Neutrophil (primary cell): ENCODE measurements around the gene DNAAF1.

Experiments
- H3K27ac ChIP-seq: fragments of 200-600 bp; sonication (generic); 2 replicates; pipeline ENCODE4 v1.5.1; 2016; ENCODE audit warnings: mild to moderate bottlenecking, moderate library complexity
- H3K27me3 ChIP-seq: fragments of 200-600 bp; sonication (generic); 2 replicates; pipeline ENCODE4 v1.6.0; 2016; ENCODE audit warnings: mild to moderate bottlenecking
- H3K36me3 ChIP-seq: fragments of 200-600 bp; sonication (generic); 2 replicates; pipeline ENCODE4 v1.5.1; 2017
- H3K4me1 ChIP-seq, 2 experiments: fragments of 200-600 bp in 1 of 2; sonication (generic) in 1 of 2; 1 replicate in 1 of 2; 2 replicates in 1 of 2; pipeline versions ENCODE4 v1.5.1 to v1.6.1; 2013 to 2016; ENCODE audit warnings: low read depth in 1 of 2, low read length in 1 of 2, mild to moderate bottlenecking in 1 of 2, moderate library complexity in 1 of 2; ENCODE audit not compliant: control insufficient read depth in 1 of 2, insufficient read depth in 1 of 2
- H3K4me3 ChIP-seq, 2 experiments: fragments of 200-600 bp in 1 of 2; sonication (generic) in 1 of 2; 1 replicate in 1 of 2; 2 replicates in 1 of 2; pipeline ENCODE4 v1.5.1; 2013 to 2016; ENCODE audit warnings: low read depth in 1 of 2, low read length in 1 of 2, mild to moderate bottlenecking in 1 of 2, moderate library complexity in 1 of 2
- H3K9me3 ChIP-seq: fragments of 200-600 bp; sonication (generic); 2 replicates; pipeline ENCODE4 v1.5.1; 2016
- CTCF ChIP-seq: fragments of 200-600 bp; sonication (generic); IDR thresholded peaks from 2 replicates; pipeline ENCODE4 v1.5.1; 2016; ENCODE audit warnings: antibody characterized with exemption

DNAAF1 gene

DNA sequence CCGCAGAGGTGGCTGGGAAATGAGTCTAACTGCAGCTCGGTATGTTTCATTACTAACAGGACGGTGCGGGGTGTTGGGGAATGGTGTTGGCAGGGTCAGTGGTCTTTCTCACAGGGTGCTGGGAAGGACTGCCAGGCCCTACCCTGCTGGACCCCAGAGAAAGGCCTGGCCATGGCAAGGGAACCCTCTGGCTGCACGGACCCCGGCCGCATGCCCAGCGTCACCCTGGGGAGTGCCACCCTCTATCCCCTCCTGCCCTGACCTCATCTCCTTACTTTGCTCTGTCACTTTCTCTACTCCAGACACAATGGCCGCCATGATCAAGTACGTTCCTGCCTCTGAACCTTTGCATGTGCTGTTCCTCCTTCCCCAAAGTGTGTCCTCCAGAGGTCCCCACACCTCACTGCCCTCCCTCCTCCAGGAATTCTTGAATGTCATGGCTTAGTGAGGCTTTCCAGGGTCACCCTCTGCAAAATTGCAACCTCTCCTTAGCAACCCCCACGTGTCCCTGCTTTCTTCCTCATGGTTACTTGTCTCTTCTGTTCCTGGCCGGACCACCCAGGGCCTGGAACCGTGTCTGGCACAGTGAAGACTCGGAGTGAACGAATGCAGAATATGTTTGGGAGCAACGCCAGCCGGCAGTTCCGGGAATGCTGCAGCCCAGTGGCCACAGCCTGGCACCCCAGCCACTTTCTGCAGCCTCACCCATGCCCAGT lies 61.0 kb downstream of the DNAAF1 start:
- Histone ChIP-seq H3K4me1 (no peaks in the 10 kb centered on the region), H3K36me3 (no peaks in the 10 kb centered on the region), H3K27me3 (peaks cover 3% of the 10 kb centered on the region), H3K27ac (no peak overlapping the region), H3K4me3 (no peak overlapping the region), H3K9me3 (no peaks in the 10 kb centered on the region)
- no peak for TF ChIP-seq CTCF

DNA sequence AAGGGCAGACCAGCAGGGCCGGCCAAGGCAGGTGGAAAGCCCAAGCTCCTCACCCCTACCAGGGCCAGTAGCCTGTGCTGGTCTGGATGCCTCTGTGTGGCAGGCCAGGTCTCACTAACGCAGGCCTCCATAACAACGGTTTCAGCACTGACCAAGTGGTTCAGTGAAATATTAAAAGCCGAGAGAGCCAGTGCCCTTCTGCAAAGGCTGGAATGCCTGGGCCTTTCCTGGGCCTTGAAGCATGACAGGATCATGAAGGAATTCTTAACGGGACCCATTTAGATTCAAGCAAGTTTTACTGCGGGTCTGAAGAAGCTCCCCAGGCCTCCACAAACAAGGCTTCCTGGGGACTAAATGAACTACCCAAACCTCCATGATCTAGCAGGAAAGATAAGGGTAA lies 62.1 kb downstream of the DNAAF1 start:
- Histone ChIP-seq H3K9me3 (no peaks in the 10 kb centered on the region), H3K27me3 (peaks cover 3% of the 10 kb centered on the region), H3K4me3 (no peak overlapping the region), H3K27ac (no peak overlapping the region), H3K4me1 (no peaks in the 10 kb centered on the region), H3K36me3 (no peaks in the 10 kb centered on the region)
- no peak for TF ChIP-seq CTCF

DNA sequence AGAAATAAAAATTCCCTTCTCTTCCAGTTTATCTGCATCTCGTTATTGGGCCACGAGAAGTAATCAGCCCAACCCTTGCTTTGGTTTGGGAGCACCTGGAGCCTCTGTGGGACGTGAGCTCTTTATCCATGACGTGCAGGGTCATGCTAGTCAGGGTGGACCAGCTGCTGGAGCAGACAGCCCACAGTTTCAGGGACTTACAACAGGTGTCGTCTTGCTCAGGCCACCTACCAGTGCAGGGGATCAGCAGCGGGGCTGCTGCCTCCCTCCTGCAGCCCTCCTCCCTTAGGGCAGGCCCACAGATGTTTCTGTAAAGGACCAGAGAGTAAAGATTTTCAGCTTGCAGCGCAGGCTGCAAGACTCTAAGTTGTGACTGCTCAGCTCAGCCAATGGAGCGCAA lies 62.8 kb downstream of the DNAAF1 start:
- H3K4me1 ChIP-seq = no peaks in the 10 kb centered on the region
- H3K9me3 ChIP-seq = no peaks in the 10 kb centered on the region
- TF ChIP-seq CTCF = no peak
- H3K4me3 ChIP-seq = no peak overlapping the region
- peaks cover 3% of the 10 kb centered on the region for H3K27me3 ChIP-seq
- no peaks in the 10 kb centered on the region for H3K36me3 ChIP-seq
- H3K27ac ChIP-seq = no peak overlapping the region

- no peak for TF ChIP-seq CTCF
- no peaks in the 10 kb centered on the region for H3K36me3 ChIP-seq
- H3K27me3 ChIP-seq = peaks cover 3% of the 10 kb centered on the region
- H3K4me1 ChIP-seq = no peaks in the 10 kb centered on the region
- H3K27ac ChIP-seq = no peak overlapping the region
- H3K4me3 ChIP-seq = no peak overlapping the region
- no peaks in the 10 kb centered on the region for H3K9me3 ChIP-seq
Observed at GRCh38 chr16:84209989-84210388, 64.9 kb downstream of the DNAAF1 start.

- Histone ChIP-seq H3K27me3 (no peaks in the 10 kb centered on the region), H3K36me3 (no peaks in the 10 kb centered on the region), H3K9me3 (no peaks in the 10 kb centered on the region), H3K27ac (no peak overlapping the region), H3K4me1 (no peaks in the 10 kb centered on the region), H3K4me3 (no peak overlapping the region)
- TF ChIP-seq CTCF = no peak
Observed at GRCh38 chr16:84212154-84212553, 67.0 kb downstream of the DNAAF1 start.
